GM13977 (cell line): ENCODE results near the gene DRD4.

Experiments
- DNase-seq: peaks from one replicate; pipeline ENCODE4 v3.0.0; 2012; ENCODE audit warnings: low spot score
- in situ Hi-C: fragments of 300-500 bp; cut with MboI; formaldehyde crosslinking; loops from one replicate; pipeline ENCODE4 v1.12.0; 2022; ENCODE audit warnings: low sequenced_read_pairs, low pct_unique_long_range_greater_than_20kb, mixed read lengths, inconsistent platforms; ENCODE audit not compliant: unreplicated experiment
- TF ChIP-seq, protein P1 (sequence below): IDR thresholded peaks from 2 replicates; pipeline ENCODE4 v1.5.1; 2012; ENCODE audit warnings: mild to moderate bottlenecking, control low read depth; ENCODE audit not compliant: insufficient read depth; ENCODE audit errors: extremely low read depth, missing control alignments

Gene DRD4

DNA sequence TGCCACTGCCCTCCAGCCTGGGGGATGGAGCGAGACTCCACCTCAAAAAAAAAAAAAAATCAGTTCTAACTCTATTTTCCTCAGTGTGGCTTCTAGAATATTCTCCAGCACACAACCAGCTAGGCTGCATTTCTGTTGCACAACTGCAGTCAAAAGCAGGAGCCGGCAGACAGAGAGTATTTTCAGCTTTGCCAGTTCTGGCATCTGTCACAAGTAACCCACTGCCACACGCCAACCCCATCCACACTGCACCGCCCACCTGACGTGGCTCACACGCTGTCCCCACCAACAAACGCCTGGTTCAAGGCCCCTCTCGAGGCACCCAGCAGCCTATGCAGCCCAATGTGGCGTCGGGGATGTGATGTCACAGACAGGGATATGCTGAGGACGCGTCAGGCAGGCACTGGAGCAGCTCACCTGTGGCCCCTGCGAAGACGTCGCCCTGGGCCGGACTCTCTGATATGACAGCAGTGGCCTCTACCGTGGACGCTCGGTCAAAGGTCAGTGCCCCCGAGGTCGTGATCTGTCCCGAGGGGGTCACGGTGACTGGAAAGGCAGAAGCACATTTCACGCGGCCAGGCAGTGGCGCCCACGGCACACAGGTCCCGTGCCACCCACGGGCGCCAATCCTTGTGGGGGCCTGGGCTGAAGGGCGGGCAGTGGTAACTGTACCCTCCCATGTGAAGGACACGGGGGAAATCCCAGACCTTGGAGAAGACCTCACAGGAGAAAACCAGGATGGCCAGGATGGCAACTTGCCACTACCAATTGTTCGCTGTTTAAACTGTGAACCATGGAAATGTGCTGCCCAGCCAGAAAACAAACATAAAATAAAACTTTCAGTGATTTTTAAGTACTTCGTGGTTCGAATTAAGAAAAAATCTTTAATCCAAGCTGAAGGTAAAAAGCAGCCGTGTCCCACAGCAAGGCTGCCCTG lies 42.5 kb downstream of the DRD4 start:
- no peak for DNase-seq
- in situ Hi-C loops = no loop called here
- TF ChIP-seq, protein P1, sequence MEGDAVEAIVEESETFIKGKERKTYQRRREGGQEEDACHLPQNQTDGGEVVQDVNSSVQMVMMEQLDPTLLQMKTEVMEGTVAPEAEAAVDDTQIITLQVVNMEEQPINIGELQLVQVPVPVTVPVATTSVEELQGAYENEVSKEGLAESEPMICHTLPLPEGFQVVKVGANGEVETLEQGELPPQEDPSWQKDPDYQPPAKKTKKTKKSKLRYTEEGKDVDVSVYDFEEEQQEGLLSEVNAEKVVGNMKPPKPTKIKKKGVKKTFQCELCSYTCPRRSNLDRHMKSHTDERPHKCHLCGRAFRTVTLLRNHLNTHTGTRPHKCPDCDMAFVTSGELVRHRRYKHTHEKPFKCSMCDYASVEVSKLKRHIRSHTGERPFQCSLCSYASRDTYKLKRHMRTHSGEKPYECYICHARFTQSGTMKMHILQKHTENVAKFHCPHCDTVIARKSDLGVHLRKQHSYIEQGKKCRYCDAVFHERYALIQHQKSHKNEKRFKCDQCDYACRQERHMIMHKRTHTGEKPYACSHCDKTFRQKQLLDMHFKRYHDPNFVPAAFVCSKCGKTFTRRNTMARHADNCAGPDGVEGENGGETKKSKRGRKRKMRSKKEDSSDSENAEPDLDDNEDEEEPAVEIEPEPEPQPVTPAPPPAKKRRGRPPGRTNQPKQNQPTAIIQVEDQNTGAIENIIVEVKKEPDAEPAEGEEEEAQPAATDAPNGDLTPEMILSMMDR = no peak

DNA sequence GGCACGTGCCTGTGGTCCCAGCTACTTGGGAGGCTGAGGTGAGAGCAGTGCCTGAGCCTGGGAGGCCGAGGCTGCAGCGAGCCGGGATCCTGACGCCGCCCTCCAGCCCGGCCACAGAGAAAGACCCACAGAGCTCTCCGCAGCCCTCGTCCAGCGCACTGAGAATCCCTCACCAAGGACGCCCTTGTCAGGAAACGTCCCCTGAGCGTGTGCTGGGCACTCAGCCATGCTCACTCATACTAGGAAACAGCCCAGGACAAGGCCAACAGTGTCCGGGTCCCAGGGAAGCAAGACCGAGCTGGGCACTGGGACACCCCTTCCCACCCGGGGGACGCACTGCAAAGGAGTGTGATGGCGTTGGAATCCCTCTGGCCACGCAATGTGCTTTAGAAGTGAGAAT lies 43.4 kb downstream of the DRD4 start:
- DNase-seq = no peak
- TF ChIP-seq, protein P1 = no peak
- in situ Hi-C loops = no loop called here

DNA sequence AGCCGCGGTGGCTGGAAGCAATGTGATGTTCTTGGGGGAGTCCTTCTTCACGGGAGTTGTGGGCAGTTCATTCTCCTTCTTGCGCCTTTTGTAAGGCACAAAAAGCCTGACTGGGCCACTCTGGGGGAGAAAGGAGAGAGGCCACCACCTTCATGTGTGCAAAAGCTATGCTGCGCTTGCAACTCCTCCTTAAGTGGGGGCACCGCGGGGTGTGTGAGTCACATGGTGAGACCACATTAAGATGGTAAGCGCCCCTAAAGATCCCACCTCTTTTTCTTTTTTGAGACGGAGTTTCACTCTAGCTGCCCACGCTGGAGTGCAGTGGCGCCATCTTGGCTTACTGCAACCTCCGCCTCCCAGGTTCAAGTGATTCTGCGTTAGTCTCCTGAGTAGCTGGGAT lies 43.9 kb downstream of the DRD4 start:
- in situ Hi-C loops = no loop called here
- DNase-seq = no peak
- TF ChIP-seq, protein P1 = no peak

DNA sequence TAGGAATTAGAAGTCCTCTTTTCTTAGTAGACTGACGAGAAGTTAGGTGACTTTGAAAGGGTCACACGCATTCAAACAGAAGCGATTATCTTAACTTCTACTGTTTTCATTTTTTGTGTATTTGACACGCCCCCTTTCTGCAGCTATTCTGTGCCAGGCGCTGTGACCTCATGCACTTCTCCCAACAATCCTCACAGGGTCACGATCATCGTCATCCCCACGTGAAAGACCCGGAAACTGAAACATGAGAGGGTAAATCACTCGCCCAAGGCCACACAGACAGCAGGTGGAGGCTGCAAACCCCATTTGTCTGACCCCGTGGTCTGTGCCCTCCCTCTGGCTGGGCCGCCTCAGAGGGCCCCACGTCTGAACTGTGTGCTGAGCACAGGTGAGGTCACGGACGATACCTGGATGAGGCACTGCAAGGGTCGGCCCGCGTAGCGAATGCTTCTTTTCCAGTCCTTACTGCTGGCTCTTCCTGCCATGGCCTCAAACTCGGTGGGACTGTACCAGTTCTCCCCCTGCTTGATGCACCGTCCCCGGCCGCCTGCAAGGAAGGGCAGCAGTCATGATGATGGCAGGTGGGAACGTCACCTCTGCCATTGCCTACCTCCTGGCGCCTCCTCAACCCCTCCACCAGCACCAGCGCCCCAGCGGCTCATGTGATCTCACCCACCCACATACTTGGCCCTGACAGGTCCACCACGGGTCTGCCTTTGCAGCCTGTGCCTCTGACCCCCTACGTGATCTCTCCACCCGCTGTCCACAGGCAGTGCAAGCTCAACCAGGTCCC lies 49.6 kb downstream of the DRD4 start:
- TF ChIP-seq, protein P1 = no peak
- in situ Hi-C loops = no loop called here
- no peak for DNase-seq

DNA sequence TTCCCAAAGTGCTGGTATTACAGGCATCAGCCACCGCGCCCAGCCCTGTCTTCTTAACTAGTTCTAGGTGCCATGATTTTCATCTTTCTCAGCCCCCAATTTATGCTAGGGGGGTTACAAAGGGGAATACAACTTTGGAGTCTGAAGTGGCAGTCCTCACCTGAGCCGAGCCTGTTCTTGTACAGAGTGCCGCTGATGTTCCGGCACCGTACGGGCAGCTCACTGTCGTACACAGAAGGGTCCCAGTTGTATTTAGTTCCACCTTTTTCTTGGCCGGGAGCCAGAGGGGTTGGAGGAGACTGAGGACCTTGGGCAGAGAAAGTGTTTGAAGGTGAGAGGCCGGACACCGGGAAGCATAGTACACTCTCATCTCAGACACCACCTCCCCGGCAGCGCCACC lies 50.7 kb downstream of the DRD4 start:
- DNase-seq = no peak
- in situ Hi-C loops = no loop called here
- TF ChIP-seq, protein P1 = no peak

DNA sequence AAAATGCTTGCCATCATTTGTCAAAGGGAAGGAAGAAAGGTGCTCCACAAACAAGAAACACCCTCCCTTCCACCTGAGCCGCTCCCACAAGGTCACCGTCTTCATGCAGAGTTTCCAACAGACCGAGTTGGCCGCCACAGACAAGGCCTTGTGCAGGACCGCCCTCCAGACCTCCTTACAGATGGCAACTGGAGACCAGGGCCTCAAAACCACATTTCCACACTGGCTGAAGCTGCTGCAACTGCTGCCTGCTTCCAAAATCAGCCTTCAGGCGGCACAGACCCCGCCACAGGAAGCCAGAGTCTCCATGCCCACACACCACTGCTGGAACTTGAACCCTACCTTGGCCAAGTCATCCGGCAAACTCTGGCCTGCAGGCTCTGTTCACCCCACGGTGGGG lies 51.6 kb downstream of the DRD4 start:
- TF ChIP-seq, protein P1 = no peak
- in situ Hi-C loops = no loop called here
- DNase-seq = no peak
